ENCODE measurements around the gene HSBP1L1. TPM values are rescaled to one million over a fixed set of nuclear protein-coding genes. Genes with fewer than 3 reads are reported as not detected.

The HSBP1L1 gene
- total RNA-seq, 6 donors from 2014 or later: 32.1 to 80.7 (median 43.8) TPM

DNA sequence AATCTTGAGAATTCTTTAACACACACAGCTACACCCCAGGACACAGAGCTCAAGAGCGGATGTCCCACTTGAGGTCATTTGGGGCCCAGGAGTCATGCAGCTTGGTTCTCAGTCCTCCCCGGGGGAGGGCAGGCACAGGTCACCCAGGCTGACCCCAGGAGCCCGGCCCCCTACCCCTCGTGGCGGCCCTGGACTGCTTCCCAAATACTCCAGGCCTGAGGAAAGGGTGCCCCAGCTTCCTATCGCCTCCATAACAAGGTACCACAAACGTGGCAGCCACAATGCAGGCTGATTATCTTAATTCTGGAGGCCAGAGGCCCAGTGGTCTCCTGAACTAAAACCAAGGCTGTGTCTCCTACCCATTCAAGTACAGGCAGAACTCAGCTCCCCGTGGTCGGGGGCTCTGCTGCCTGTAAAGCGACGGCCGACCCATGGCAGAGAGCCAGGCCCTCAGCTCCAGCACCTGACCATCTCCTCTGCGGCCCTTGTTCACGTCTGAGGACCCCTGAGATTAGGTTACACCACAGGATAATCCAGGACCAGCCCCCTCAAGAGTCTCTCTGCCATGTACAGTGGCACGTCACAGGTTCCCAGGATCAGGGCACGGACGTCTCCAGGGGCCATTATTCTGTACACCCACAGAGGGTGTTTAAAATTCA is 23.5 kb upstream of the HSBP1L1 start:
- Histone ChIP-seq H3K4me1 (peaks cover 12 to 46% (median 19%) of the 10 kb centered on the region in 4 donors), H3K36me3 (peaks cover 10 to 68% (median 30%) of the 10 kb centered on the region in 4 donors), H3K4me3 (no peak overlapping the region), H3K27ac (peak overlapping the region in 1 of 4 donors; percentile 5), H3K27me3 (no peaks in the 10 kb centered on the region), H3K9me3 (no peaks in the 10 kb centered on the region)
- DNase-seq (peak; percentile 16 to 48), ATAC-seq (ENCODE audit: low FRiP score in 2 of 2) (no peak)
- no peak for TF ChIP-seq EP300 (IDR thresholded peaks at IDR 0.05)
- TF ChIP-seq POLR2AphosphoS5 (IDR thresholded peaks at IDR 0.05): no peak
- no peak for TF ChIP-seq POLR2A (IDR thresholded peaks at IDR 0.05)
- 76 to 85% methylated on average over 16 to 17 of the region's 17 CpGs for WGBS, 2 donors

DNA sequence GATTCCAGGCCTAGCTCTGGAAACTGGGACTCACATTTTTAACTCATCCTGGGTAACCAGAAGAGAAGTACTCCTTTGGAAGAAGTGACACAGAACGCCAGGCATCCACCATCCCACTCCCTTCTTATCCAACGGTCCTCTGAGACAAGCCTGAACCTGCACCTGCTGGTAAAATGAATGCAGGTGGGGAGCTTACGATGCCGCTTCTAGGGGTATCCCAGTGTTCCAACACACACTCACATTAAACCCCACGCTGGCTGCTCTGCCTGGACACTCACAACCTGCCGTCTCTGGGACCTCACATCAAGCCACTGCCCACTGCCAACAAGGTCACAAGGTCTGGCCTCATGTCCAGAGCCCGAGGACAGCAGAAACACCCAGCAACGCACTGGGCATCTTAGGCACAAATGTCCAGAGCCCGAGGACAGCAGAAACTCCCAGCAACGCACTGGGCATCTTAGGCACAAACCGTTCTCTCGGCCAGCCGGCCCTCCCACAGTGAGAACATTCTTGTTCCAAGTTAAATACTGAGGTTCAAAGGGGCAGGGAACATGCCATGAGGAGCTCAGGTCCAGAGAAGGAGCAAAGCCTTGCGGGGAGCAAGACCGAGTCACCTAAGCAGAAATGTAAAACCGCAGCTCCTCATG is 22.8 kb upstream of the HSBP1L1 start:
- peak in 1 of 2 donors; percentile 19 for DNase-seq
- Histone ChIP-seq H3K4me3 (no peak overlapping the region), H3K36me3 (peaks cover 10 to 64% (median 28%) of the 10 kb centered on the region in 4 donors), H3K27me3 (no peaks in the 10 kb centered on the region), H3K4me1 (peaks cover 12 to 52% (median 23%) of the 10 kb centered on the region in 4 donors), H3K27ac (no peak overlapping the region), H3K9me3 (no peaks in the 10 kb centered on the region)
- WGBS, 2 donors: 89 to 95% methylated on average over 10 to 16 of the region's 16 CpGs
- ATAC-seq (ENCODE audit: low FRiP score in 2 of 2): no peak
- TF ChIP-seq, protein P1, sequence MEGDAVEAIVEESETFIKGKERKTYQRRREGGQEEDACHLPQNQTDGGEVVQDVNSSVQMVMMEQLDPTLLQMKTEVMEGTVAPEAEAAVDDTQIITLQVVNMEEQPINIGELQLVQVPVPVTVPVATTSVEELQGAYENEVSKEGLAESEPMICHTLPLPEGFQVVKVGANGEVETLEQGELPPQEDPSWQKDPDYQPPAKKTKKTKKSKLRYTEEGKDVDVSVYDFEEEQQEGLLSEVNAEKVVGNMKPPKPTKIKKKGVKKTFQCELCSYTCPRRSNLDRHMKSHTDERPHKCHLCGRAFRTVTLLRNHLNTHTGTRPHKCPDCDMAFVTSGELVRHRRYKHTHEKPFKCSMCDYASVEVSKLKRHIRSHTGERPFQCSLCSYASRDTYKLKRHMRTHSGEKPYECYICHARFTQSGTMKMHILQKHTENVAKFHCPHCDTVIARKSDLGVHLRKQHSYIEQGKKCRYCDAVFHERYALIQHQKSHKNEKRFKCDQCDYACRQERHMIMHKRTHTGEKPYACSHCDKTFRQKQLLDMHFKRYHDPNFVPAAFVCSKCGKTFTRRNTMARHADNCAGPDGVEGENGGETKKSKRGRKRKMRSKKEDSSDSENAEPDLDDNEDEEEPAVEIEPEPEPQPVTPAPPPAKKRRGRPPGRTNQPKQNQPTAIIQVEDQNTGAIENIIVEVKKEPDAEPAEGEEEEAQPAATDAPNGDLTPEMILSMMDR (IDR thresholded peaks at IDR 0.05): no peak
- TF ChIP-seq POLR2A (IDR thresholded peaks at IDR 0.05) (no peak), EP300 (IDR thresholded peaks at IDR 0.05) (no peak), POLR2AphosphoS5 (IDR thresholded peaks at IDR 0.05) (no peak)

- Histone ChIP-seq H3K9me3 (no peaks in the 10 kb centered on the region), H3K27me3 (no peaks in the 10 kb centered on the region), H3K27ac (no peak overlapping the region), H3K36me3 (peaks cover 10 to 59% (median 28%) of the 10 kb centered on the region in 4 donors), H3K4me3 (no peak overlapping the region), H3K4me1 (peaks cover 13 to 58% (median 29%) of the 10 kb centered on the region in 4 donors)
- TF ChIP-seq, protein P1 (IDR thresholded peaks at IDR 0.05): no peak
- TF ChIP-seq POLR2A (IDR thresholded peaks at IDR 0.05) (no peak), EP300 (IDR thresholded peaks at IDR 0.05) (no peak), POLR2AphosphoS5 (IDR thresholded peaks at IDR 0.05) (no peak)
- ATAC-seq (ENCODE audit: low FRiP score in 2 of 2) (no peak), DNase-seq (peak in 1 of 2 donors; percentile 5)
- WGBS, 2 donors: 89 to 91% methylated on average over 7 of the region's 7 CpGs
Observed at GRCh38 chr18:79942211-79942610, 22.2 kb upstream of the HSBP1L1 start.

DNA sequence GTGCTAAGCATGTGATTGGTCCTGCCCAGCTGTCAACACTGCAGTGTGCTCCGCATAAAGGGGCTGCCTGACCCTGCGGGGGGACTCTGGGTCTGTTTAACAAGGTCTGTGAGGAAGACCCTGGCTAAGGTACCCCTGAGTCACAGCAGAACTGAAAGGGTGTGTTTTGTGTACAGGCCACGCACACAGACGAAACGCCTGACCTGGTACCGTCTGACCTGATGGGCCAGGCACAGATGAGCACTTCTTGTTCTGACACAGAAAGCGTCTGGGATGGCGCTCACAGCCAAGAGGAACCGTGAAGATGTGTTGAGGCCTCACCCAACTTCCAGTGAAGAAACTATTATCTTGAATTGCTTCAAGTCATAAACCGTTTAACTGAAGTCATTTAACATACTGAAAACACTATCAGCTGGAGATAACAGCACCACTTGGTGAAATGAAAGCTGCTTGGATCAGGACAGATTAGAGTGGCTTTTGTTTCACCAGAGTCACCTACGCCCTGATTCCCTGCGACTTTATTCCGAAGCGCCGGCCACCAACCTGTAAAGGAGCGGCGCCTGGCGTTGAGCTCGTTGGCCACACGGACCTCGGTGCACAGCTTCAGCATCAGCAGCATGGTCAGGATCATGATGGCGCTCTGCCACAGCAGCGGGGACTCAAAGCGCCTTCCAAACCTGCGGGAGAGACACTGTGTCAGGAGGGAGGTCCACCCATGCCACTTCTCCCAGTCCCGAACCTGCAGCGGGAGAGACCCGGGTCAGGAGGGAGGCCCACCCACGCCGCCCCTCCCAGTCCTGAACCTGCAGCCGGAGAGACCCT is 21.4 kb upstream of the HSBP1L1 start:
- Histone ChIP-seq H3K9me3 (no peaks in the 10 kb centered on the region), H3K27me3 (no peaks in the 10 kb centered on the region), H3K36me3 (peaks cover 10 to 56% (median 28%) of the 10 kb centered on the region in 4 donors), H3K4me1 (peaks cover 21 to 64% (median 37%) of the 10 kb centered on the region in 4 donors), H3K27ac (no peak overlapping the region), H3K4me3 (no peak overlapping the region)
- WGBS, 2 donors: 89 to 90% methylated on average over 10 to 31 of the region's 31 CpGs
- peak; percentile 19 to 72 for DNase-seq
- ATAC-seq (ENCODE audit: low FRiP score in 2 of 2): no peak
- TF ChIP-seq POLR2A (IDR thresholded peaks at IDR 0.05): no peak
- no peak for TF ChIP-seq EP300 (IDR thresholded peaks at IDR 0.05)
- TF ChIP-seq POLR2AphosphoS5 (IDR thresholded peaks at IDR 0.05): no peak
- TF ChIP-seq, protein P1 (IDR thresholded peaks at IDR 0.05): no peak

Measured in upper lobe of left lung (tissue), 6 donors.